Right renal cortex interstitium (tissue), 3 donors: ENCODE data around the gene C1QTNF12. TPM values are rescaled to one million over a fixed set of nuclear protein-coding genes. Genes with fewer than 3 reads are reported as not detected.

Experiments
- DNase-seq, 3 donors: peaks; one replicate each; pipeline ENCODE4 v3.0.0-alpha.2; 2013; ENCODE audit warnings: low read depth in 3 of 3, low spot score in 2 of 3
- polyA plus RNA-seq, 3 donors: library from polyadenylated mRNA; unstranded; fragments of 120-200 nt; gene quantifications; one replicate each; pipeline ENCODE4 v1.2.1, GENCODE V29; 2013; ENCODE audit not compliant: insufficient read length in 3 of 3

C1QTNF12 gene
- polyA plus RNA-seq, 3 donors = 7.0 to 8.6 (median 7.4) TPM

DNA sequence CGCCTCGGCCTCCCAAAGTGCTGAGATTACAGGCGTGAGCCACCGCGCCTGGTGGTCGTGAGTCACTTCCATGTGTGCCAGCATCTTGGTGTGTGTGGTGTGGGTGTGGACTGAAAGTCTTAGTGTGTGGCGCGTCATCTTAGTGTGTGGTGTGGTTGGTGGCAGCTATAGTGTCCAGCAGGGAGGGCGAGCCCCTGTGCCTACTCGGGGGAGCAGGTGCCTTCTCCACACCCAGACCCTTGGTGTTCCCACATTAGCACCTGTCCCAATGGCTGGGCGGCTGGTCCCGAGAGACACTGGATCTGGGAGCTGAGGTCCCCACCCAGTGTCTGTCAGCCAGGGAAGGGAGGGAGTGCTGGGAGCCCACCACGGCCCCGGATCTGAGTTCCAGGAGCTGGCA lies 36.5 kb upstream of the C1QTNF12 start:
- no peak for DNase-seq

DNA sequence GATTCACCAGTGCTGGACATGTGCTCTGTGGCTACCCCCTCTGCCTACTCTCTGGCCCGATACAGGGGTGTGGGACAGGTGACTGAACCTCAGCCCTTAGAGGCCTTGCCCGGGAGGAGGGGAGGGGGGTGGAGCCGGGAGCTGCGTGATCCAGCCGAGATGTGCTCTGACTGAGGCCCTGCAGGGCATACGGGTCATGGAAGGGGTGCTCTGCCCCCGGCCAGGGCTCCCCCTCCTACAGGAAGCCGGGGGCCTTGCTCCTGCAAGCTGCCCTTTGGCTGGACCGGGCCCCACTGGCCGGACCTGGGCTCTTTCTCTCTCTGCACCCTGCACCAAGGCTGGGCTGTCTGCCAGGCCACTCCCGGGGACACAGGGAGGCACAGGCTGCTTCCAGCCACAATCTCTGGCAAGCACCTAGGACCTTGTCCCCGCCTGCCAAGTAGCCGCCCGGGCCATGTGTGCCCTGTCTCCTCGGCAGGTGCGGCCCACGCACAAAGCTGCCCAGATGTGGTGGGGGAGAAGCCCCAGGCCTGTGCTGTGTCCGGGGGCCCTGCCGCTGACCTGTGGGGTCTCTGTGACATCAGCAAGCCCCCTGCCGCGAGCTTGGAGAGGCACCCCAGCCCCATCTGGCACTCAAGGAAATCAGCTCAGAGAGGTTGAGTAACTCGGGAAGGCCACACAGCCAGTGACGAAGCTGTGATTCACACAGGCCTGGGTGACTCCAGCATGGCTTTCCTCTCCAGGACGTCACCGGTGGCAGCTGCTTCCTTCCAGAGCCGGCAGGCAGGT lies 35.2 kb upstream of the C1QTNF12 start:
- no peak for DNase-seq

DNA sequence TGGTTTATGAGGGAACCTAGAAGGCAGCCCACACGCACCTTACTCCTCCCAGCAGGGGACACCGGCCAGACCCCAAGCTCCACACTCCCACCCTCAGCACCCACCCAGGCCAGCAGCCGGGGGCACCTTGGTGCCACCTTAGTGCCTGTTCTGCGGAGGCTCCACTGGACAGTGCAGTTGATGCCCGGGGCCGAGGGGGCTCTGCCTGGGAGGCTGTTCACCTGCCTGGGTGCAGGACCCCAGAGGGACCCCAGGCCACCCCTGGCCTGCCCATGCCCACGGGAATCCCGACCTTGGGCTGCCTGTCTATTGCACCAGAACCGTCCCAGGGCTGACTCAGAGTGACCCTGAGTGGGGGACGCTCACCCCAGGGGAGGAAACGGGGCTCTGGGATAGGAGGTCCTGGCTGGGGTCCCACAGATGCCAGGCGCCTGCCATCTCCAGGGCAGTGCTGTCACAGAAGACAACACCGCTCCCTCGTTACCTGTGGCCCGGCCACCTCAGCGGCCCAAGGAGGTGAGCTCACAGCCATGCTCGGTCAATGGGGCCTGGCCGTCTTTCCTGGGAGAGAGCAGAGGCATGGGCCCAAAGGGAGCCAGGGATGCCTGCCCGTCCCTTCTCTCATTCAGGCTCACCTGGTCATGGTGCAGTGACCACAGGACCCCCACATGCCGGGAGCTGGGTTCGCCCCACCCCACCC lies 34.4 kb upstream of the C1QTNF12 start:
- DNase-seq = no peak

DNA sequence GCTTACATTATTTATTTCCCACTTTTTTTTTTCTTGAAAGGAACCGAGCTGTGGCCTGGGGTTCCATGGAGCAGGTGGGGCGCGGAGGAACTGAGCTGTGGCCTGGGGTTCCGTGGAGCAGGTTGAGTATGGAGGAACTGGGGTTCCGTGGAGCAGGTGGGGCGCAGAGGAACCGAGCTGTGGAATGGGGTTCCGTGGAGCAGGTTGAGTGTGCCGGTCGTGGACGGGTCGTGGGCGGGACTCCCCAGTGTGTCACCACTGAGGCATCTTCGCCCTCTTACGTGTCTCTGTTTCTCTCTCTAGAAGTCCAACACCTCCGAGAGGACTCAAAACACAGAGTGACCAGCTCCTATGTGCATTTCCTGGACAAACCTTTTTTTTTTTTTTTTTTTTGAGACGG lies 32.5 kb upstream of the C1QTNF12 start:
- no peak for DNase-seq

DNA sequence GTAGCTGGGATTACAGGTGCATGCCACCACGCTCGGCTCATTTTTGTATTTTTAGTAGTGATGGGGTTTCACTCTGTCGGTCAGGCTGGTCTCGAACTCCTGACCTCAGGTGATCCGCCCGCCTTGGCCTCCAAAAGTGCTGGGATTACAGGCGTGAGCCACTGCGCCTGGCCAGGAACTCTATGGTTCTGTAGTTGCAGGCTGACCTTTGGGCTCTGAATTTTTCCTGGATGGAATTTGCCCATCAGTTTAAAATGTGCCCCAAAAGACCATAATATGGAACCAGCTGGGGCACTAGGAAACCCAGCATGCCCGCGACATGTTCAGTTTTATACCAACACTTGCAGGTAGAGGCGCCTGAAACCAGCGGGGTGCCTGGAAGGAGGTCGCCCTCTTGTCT lies 32.1 kb upstream of the C1QTNF12 start:
- DNase-seq = no peak

DNA sequence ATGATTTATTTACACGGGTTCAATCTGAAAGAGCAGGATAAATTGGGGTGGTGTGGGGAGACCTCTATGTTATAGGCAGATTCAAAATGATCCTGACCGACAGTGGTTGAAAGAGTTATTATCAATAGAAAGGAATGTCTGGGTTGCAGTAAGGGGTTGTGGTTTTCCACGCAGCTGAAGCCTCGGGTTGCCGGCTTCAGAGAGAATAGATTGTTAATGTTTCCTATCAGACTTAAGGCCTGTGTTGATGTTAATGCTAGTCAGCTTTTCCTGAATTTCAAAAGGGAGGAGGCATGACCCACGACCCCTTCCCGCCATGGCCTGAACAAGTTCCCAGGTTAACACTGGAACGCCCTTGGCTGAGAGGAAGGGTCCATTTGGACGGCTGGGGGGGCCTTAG lies 29.3 kb upstream of the C1QTNF12 start:
- DNase-seq = no peak

DNA sequence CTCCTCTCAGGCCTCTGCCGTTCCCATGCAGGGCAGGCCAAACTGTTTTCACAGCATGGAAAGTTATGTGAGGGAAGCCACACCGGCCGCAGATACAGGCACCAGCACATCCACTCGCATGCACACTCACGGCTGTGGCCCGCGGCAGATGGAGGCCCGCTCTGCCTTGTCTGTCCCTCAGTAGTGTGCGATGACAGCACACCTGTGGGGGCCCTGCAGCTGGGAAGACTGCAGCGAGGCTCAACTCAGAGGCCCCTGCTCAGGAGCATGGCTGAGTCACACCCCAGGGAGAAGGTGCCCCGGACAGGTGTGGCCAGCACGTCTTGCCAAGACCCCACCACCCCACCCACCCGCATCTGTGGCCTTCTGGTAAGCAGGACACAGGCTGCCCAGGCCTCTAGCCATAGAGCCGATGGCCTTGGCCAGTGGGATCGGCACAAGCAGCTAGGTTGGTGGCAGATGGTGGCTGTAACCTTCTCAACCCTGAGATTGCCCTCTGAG lies 28.5 kb upstream of the C1QTNF12 start:
- DNase-seq = no peak

DNA sequence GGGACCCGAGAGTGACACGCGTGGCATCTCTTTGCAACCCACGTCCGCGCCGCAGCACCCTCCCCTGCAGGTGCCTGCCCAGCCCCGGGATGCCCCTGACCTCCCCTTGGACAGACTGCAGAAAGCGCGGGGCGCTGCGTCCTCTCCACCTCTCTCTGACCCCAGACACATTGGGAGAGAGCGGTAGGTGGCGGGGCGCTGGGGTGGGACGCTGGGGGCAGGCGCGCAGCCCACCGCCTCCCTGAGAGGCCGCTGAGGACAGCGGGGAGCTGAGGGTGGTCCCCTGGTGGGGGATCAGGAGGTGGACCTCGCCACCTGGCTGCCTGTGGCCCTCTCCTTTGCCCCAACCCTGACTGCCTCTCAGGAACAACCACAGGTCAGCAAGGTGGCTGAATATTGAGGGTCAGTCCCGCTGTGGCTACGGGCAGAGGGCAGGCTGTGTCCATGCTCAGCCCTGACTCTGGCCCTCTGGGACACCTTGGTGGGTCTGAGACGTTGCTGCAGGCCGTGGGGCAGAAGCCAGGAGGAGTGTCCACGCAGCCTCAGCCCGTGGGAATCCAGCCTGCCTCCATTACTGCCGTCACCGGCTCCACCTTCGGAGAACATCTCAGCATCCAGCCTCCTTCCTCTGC lies 27.9 kb upstream of the C1QTNF12 start:
- DNase-seq = no peak

DNA sequence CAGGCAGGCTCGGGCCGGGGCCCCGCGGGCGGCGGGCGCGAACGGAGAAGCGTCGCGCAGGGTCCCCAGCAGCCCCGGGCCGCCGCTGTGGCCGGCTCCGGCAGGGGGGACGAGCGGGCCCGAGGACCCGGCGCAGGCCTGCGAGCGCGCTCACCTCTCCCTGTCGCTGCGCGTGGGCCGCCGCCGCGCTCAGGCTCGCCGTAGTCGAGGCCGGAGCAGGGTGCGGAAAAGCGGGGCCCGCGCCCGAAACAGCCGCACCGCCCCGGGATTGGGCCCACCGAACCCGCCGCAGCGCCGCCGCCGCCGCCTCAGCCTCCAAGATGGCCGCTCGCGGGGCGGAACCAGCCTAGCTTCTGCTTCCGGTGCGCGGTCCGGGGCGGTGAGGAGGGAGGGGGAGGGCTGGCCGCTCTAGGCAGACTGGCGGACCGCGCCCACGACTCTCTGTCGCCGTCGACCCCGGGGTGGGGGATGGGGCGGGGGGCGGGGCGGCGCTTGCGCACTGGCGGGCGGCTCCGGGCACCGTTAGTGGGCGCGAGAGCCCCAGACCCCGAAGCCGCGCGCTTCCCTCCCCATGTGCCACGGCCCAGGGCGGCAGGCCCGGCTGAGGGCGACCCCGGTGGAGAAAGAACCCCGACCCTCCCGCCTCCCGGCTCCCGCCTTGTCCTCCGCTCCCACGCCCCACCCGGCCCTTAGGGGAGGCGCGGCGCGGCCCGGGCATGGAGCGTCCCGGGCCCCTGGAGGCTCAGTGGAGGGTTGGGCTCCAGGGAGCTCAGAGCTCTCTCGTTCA lies 27.2 kb upstream of the C1QTNF12 start, which contains the start of gene UBE2J2:
TSS of gene UBE2J2 (minus strand) at position 343 of the 787 bp plus-strand sequence. CDS start 5,862 bp downstream, outside the sequence.
- peak; percentile 33 to 76 (median 75) for DNase-seq

DNA sequence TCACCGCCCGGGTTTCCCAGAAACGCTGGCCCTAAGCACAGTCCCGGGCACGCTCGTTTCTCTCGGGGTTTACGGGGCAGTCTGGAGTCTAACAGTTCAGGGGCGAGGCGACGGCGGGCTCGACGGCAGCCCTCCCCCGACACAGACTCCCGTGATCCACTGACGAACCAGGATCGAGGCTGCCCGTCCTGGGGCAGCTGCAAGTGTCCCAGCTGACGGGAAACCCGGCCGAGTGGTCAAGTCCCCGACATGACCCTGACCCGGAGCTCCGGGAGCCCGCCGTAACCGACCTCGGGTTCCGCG lies 26.6 kb upstream of the C1QTNF12 start:
- DNase-seq = no peak

DNA sequence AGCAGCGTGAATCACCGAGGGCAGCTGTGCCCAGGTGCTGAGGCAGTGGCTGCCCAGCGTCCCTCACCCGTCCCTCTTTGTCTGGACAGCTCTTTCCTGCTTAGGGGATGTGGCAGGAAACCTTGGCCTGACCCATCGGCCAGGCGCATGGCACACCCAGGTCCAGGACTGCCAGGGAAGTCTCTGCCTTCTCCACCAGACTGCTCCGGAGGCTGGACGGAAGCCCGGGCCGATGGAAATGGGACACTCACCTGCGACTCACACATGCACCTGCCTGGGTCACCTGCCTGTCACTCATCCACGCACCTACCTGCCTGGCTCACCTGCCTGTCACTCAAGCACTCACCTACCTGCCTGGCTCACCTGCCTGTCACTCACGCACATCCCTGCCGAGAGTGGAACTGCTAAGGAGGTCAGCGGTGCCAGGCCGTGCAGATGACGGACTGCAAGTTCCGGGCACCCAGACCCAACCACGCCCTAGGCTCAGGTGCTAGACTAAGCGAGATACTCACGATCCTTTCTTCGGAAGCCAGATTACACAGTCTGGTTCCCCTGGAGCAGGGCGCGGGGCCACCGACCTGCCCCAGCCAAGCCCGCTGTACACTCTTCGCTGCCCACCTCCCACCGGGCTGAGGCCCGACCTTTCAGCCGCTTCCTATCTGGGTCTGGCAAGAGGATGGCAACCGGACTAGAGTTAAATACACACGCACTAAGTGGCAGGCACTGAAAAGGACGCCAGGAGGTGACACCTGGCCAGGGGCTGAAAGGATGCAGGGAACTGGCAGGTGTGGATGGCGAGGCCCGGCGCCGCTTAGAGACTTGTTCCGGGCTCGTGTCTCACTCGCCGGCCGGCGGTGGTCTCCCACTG lies 26.1 kb upstream of the C1QTNF12 start:
- DNase-seq = no peak

DNA sequence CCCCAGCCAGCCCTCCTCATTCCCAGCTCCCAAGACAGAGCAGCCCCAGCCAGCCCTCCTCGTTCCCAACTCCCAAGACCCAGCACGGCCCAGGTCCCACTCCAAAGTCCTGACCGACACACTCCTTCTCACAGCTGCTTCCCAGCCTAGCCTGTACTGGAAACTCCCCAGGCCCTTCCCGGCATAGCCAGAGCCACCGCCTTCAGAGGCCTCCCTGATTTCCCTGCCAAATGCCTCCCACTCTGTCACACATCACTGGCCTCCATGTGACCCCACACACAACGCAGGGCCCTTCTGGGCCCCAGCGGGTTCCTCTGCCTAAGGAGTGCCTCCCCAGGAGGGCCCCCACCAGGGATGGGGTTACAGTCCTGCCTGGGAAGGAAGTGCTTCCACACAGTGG lies 24.3 kb upstream of the C1QTNF12 start:
- DNase-seq = no peak

DNA sequence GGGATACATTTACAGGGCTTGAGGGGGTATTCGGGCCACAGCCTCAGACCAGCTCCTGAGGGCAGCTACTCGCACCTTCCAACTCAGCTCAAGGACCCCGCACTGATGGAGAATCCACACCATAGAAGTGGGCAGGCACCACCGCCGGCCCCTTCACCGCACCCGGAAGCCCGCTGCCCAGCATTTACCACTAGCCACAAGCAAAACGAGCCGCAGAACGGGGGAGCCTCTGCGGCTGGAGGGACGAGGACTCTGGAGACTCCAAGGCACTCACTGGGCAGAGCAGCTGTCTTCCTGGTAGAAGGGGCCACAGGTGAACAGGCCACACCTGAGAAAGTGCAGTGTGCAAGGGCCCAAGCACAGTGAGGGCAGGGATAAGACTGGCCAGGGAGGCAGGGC lies 21.8 kb upstream of the C1QTNF12 start:
- DNase-seq = no peak

DNA sequence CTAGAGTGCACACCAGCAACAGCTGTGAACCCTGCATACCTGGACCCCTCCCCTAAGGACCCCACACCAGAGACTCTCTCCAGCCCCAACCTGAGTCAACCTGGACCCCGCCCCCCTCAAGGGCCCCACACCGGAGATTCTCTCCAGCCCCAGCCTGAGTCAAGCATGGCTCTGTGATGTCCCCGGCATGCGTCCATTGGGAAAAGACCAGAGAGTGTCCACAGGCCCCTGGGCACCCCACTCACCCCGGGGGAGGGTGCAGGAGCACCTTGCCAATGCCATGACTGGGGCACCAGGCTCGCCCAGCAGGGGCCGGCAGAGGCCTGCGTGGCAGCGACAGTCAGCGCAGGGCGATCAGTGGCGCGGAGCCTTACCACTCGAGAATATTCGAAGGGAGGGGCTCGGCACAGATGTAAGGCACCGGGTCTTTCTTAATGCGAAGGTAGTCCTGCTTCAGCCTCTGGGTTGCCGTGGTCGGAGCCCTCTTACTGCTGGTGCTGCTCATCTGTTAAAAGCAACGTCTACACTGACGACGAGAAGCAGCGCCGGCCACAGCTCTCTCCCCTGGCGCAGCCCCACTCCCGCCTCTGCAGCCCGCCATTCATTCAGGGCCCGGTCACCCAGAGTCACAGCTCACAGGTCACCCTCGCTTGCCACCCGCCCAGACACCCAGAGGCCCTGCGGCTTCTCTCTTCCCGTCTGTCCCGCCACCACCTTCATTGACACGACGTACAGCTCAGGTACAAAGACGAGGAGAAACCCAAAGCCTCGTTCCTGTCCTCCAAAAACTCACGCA lies 21.2 kb upstream of the C1QTNF12 start:
- DNase-seq = no peak

DNA sequence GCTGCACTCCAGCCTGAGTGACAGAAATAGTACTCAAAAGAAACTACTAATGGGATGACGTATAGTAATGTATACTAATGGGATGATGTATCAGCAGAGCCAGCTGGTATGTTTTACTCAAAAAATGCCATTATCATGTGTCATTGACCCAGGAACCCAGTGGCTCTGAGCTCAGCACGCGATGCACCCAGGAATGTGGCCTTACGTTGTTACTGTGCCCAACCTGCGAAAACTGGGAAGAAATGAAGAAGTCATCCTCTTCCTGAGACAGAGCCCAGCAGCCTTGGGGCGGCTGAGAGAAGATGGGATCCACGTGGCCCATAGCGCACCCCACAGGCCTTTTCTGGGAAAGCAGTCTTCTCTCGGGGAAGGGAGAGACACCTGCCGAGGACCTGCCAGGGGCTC lies 18.3 kb upstream of the C1QTNF12 start:
- DNase-seq = no peak

DNA sequence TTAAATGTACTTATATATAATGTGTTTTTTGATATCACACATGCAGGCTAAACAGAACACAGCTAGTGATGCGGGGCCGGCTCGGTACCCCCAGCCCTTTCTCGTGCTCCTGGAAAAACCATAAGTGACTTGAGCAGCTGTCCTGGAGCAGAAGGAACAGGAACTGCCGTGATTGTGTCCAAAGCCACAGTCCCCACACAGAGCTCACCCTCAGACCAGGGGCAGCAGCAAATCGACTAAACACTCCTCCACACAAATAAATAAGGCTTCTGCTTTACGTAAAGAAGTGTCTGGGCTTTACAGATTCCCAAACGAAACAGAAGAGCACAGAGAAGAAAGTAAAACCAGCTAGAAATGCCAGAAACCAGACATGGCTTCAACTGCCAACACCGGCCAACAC lies 17.5 kb upstream of the C1QTNF12 start:
- no peak for DNase-seq

DNA sequence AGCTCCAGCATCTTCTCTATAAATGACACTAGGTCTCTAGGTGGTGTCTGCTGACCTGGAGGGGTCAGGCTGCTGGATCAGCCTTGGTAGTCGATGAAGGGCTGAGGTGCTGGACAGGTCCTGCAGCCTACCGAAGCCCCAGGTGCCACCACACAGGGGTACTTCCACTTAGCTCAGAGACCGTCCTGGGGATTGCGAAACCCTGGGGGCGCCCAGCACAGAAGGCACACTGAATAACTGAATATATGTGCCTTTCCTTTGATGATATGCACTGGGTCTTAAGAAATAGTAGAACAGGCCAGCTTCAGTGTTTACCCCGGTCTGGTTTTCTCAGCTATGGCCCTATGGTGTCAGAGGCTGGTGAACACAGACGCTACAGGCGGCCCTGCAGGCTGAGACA lies 16.2 kb upstream of the C1QTNF12 start:
- DNase-seq = no peak

DNA sequence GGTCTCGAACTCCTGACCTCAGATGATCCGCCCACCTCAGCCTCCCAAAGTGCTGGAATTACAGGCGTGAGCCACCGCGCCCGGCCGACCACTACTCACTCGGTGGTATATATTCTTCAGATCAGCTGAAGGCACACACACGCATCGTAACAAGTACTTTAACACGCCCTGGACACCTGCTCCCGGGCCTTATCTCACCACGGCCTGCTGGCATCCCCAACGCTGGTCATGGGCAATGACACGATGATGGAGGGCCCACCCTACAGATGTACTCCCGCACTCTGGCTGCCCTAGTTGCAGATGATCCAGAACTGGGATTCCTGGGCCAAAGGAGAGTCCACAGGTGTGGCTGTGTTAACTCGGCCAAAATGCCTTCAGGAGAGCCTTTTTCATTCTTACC lies 15.5 kb upstream of the C1QTNF12 start:
- DNase-seq = no peak

DNA sequence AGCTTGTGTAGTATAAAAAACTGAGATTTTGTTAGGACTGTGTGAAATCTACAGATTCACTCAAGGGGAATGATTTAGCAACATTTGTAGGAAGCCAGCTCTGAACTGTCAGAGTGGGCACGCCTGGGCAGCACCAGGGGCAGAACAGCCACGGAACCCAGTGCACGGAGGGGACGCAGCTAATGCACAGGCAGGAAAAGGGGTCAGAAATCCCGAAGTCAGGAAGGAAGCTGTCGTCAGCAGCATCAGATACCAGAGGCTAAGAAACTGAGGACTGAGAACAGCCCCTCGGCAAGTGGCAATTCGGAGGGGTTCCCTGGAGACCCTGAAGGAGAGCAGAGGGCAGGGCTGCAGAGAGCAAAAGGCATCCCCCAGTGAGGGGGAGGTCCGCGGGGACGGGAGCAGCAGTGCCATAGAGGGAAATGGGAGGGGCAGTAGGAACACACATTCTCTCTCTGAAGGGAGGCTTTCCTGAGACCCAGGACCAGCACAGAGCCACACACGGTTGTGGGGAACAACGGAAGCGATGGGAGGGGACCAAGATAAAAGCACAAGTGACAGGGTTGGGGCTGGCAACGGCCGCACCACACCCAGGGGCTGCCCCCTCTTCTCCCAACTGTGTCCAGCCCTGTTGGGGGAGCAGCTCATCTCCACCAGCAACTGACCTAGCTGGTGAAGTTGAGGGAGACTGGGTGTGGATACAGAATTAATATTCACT lies 14.5 kb upstream of the C1QTNF12 start:
- DNase-seq = no peak
